ENCODE data around the gene SPATA46. TPM values are rescaled to one million over a fixed set of nuclear protein-coding genes. Genes with fewer than 3 reads are reported as not detected.
"Not testable (repeated sequence)": the region's sequence is repeated elsewhere in the genome, so short reads cannot be mapped to it uniquely, and the experiment has no call there.

Gene SPATA46
- total RNA-seq, 1 donor from 2014 or later, result not detected

GRCh38 chr1:162353702-162354101 is 23.0 kb downstream of the SPATA46 start:
- no peak for DNase-seq

DNA sequence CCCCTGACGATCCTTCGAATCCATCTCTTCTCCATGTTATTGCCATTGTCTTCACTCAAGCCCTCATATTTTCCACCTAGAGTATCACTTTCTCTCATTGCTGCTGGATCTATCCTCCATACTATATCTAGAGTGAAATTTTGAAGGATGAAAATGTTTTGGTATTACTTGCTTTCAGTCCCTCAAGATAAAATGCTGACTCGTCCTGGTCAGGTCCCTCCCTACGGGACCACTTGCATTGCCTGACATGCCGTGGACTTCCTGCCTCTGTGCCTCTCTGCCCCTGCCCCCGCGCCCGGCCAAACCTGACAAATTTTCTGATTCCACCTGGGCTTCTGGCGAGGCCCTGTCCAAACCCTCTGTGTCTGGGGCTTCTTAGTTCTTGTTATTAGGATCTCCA is 23.6 kb downstream of the SPATA46 start:
- no peak for DNase-seq

GRCh38 chr1:162351874-162352273 is 24.8 kb downstream of the SPATA46 start:
- DNase-seq, result not testable (repeated sequence)

- DNase-seq, result no peak
Observed at GRCh38 chr1:162351246-162351842, 25.3 kb downstream of the SPATA46 start.

GRCh38 chr1:162349635-162350330 is 26.9 kb downstream of the SPATA46 start:
- no peak for DNase-seq

DNA sequence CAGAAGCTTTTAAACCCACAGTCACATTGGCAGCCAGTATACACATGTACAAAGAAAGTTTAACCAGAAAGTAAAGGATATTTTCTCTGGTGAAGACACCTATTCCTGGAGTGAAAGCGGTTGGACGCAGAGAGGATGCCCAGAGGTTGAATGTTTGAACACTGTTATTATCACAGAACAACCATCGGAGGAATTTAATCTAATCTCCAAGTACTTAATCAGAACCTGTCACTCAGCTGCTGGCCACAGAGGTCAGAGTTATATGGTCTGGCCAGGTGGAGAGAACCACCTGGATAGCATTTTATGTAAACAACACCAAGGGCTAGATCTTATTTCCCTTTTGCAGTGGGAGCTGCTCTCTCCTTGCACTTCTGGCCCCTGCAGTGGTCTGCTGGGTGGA is 29.4 kb downstream of the SPATA46 start:
- no peak for DNase-seq

DNA sequence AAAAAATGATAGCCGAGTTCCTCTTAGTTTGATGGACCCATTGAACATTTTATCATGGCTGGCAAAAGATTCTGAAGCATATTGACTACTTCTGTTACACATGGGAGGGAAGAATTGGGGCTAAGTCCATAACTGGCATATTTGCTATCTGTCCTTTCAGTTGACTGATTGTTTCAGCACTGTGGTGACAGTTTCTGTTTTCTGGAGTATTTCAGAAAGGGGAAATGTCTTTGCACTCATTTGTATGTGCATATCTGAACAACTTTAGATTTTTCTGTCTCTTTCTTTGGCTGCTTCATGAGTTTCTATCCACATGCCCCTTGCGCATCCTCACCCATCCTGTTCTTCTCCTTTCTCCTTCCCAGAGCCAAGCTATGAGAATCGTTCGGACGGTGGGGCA is 33.2 kb downstream of the SPATA46 start:
- no peak for DNase-seq

GRCh38 chr1:162342452-162342983 is 34.1 kb downstream of the SPATA46 start:
- DNase-seq, result no peak

DNA sequence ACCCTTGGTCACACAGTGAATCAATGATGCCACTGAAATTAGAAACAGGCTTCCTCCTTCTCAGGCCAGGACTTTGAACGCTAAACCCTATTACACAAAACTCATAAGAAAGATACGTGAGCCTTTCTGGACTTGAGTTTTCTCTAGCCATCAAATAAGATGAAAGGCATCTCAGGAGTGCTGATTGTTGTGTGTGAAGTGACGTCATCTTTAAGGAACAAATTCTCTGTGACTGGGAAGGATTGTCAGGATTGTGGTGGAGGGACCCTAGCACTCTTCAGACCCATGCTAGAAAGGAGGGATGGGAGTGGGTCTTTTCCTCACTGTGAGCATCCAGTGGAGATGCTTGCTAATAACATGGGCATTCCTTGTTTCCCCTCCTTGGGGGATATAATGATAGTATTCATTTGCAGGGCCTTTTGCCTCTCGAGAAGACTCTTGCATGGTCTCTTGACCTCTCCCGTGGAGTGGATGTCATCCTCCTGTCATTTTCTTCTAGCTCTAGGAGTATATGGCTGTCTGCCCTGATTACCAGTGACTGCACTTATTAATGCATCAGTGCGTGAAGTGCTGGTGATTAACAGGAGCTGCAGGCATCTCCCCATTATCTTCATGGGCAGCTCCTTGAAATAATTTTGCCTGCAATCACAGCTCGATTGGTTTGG is 39.9 kb downstream of the SPATA46 start:
- DNase-seq, result no peak

GRCh38 chr1:162335126-162335525 is 41.5 kb downstream of the SPATA46 start:
- DNase-seq, result no peak

DNA sequence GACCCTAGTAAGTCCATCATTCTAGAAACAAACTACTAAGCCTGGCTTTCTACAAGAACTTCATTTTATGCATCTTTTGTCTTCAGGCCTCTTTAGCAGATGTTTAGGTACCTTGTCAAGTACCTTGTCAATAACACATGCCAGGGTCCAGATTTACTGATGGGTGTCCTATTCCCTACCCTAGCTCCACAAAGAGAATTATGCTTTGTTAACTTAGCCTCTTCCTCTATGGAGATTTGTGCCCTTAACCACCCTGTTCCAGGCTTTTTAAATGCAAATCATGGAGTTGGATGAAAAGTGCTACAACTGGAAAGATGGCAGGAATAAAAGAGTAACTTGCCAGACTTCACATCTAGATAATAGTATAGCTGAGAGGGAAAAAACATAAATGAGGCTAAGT is 42.7 kb downstream of the SPATA46 start:
- DNase-seq, result no peak

- DNase-seq, result no peak
Observed at GRCh38 chr1:162329826-162330225, 46.8 kb downstream of the SPATA46 start.

- no peak for DNase-seq
Observed at GRCh38 chr1:162328512-162328911, 48.1 kb downstream of the SPATA46 start.

GRCh38 chr1:162327788-162328165 is 48.9 kb downstream of the SPATA46 start:
- DNase-seq, result no peak

- DNase-seq, result no peak
Observed at GRCh38 chr1:162327144-162327787, 49.4 kb downstream of the SPATA46 start.

DNA sequence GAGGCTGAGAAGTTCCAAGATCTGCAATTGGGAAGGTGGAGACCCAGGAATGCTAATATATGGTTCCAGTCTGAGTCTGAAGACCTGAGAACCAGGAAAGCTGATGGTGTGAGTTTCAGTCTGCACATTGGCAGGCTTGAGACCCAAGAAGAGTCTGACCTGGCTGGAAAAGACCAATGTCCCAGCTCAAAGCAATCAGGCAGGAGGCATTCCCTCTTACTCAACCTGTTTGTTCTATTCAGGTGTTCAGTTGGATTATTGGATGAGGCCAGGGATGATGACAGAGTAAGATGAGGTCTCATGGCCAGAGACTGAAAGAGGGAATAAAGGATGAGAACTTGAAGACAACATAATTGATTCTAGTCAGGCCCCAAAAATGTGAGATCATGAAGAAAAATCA is 50.1 kb downstream of the SPATA46 start:
- DNase-seq, result no peak

DNA sequence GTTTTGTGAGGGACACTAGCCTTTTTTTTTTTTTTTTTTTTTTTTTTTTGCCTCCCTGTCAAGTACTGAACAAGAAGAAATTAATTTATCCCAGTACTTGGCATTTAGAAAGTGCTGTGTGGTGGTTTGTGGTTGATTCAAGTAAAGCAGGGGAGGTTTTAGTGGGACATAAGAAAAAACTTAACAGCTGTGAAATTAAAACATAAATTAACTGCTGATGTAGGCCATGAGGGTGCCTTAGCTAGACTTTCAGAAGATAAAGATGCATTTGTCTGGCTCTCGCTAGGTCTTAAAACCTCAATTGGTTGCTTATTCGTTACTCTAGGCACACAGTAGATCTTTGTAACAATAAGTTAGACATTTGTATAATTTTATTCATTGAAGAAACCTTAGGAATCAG is 52.3 kb downstream of the SPATA46 start:
- no peak for DNase-seq

Small RNA genes within 50 kb of the gene (small RNA-seq; reads per million reads assigned to genes)
- gene MIR556 (0.67 reads per million, percentile 61 among the genes with 10 or more reads in this experiment), gene RNA5SP61 (not detected)

Other genes starting within 250 kb of the SPATA46 start
- gene C1orf226, start 4.9 kb upstream of the SPATA46 start, total RNA-seq, result 1.1 TPM
- gene SH2D1B, start 35.3 kb upstream of the SPATA46 start, total RNA-seq, result not detected
- gene UHMK1, start 121.0 kb upstream of the SPATA46 start, total RNA-seq, result 48.4 TPM
- 45.7 TPM for gene UAP1, start 184.9 kb upstream of the SPATA46 start, total RNA-seq